Glomerular endothelial cell (primary cell): Measurements from ENCODE around the gene MIR17HG. TPM values are rescaled to one million over a fixed set of nuclear protein-coding genes. Genes with fewer than 3 reads are reported as not detected.
"Not testable (repeated sequence)": the region's sequence is repeated elsewhere in the genome, so short reads cannot be mapped to it uniquely, and the experiment has no call there.

Experiments
- DNase-seq: peaks from one replicate; pipeline ENCODE4 v3.0.0-alpha.2; 2011; ENCODE audit warnings: low read depth, low spot score; ENCODE audit errors: extremely low read depth
- total RNA-seq: library from RNA; depleted of rRNA; stranded (reverse); fragments of >200 nt; gene quantifications from 2 replicates; pipeline ENCODE4 v1.2.3, GENCODE V29; 2015

Gene MIR17HG
- total RNA-seq, 1 donor from 2014 or later = 2.4 TPM

GRCh38 chr13:91346850-91347201 is 661 bp upstream of the MIR17HG start:
- no peak for DNase-seq

GRCh38 chr13:91347996-91348905 is 764 bp downstream of the MIR17HG start:
- DNase-seq = no peak

GRCh38 chr13:91348906-91349435 is 1.5 kb downstream of the MIR17HG start:
- no peak for DNase-seq

GRCh38 chr13:91349992-91350911 is 2.8 kb downstream of the MIR17HG start:
- no peak for DNase-seq

- DNase-seq = no peak
Observed at GRCh38 chr13:91351123-91351522, 3.6 kb downstream of the MIR17HG start.

- no peak for DNase-seq
Observed at GRCh38 chr13:91351980-91352379, 4.5 kb downstream of the MIR17HG start.

- not testable (repeated sequence) for DNase-seq
Observed at GRCh38 chr13:91352891-91353290, 5.4 kb downstream of the MIR17HG start.

GRCh38 chr13:91353494-91353893 is 6.0 kb downstream of the MIR17HG start:
- no peak for DNase-seq

GRCh38 chr13:91355099-91355825 is 7.8 kb downstream of the MIR17HG start:
- no peak for DNase-seq

GRCh38 chr13:91355826-91356710 is 8.6 kb downstream of the MIR17HG start:
- no peak for DNase-seq

GRCh38 chr13:91356919-91357612 is 9.6 kb downstream of the MIR17HG start:
- DNase-seq = no peak

GRCh38 chr13:91357613-91358386 is 10.3 kb downstream of the MIR17HG start:
- DNase-seq = no peak

- no peak for DNase-seq
Observed at GRCh38 chr13:91358387-91358782, 10.9 kb downstream of the MIR17HG start.

GRCh38 chr13:91359111-91359510 is 11.6 kb downstream of the MIR17HG start:
- no peak for DNase-seq

GRCh38 chr13:91359631-91360030 is 12.1 kb downstream of the MIR17HG start:
- no peak for DNase-seq

- no peak for DNase-seq
Observed at GRCh38 chr13:91360246-91360751, 12.8 kb downstream of the MIR17HG start.

- no peak for DNase-seq
Observed at GRCh38 chr13:91361755-91362271, 14.3 kb downstream of the MIR17HG start.

GRCh38 chr13:91362908-91363307 is 15.4 kb downstream of the MIR17HG start:
- no peak for DNase-seq
